CD14-positive monocyte (primary cell): ENCODE results near the gene TESPA1. TPM values are rescaled to one million over a fixed set of nuclear protein-coding genes. Genes with fewer than 3 reads are reported as not detected.

Experiments
- DNase-seq, 3 donors: peaks; one replicate each; pipeline ENCODE4 v3.0.0-alpha.2; 2011 to 2022
- H2AFZ ChIP-seq: 2 replicates; pipeline ENCODE4 v1.6.0; 2012; ENCODE audit warnings: mild to moderate bottlenecking, low read depth, low read length, inconsistent platforms; ENCODE audit not compliant: insufficient read depth, poor library complexity, severe bottlenecking
- H3K27ac ChIP-seq, 2 donors: 1 replicate in 1 of 2; 2 replicates in 1 of 2; pipeline ENCODE4 v1.5.1; 2012 to 2013; ENCODE audit warnings: low read length in 2 of 2, control low read depth in 1 of 2, inconsistent platforms in 1 of 2, low read depth in 1 of 2, mild to moderate bottlenecking in 1 of 2
- H3K27me3 ChIP-seq, 2 donors: one replicate each; pipeline versions ENCODE4 v1.6.0 to v1.6.1; 2011 to 2013; ENCODE audit warnings: low read length in 2 of 2; ENCODE audit not compliant: control insufficient read depth in 2 of 2, insufficient read depth in 2 of 2
- H3K36me3 ChIP-seq, 2 donors: replicated peaks in 1 of 2; 1 replicate in 1 of 2; 2 replicates in 1 of 2; pipeline versions ENCODE4 v1.5.1 to v1.6.1; 2012 to 2013; ENCODE audit warnings: low read length in 2 of 2, control low read depth in 1 of 2, inconsistent platforms in 1 of 2, mild to moderate bottlenecking in 1 of 2; ENCODE audit not compliant: insufficient read depth in 2 of 2, control insufficient read depth in 1 of 2
- H3K4me1 ChIP-seq, 2 donors: 1 replicate in 1 of 2; 2 replicates in 1 of 2; pipeline versions ENCODE4 v1.5.1 to v1.6.1; 2012 to 2013; ENCODE audit warnings: low read length in 2 of 2, control low read depth in 1 of 2, inconsistent platforms in 1 of 2, mild to moderate bottlenecking in 1 of 2, moderate library complexity in 1 of 2; ENCODE audit not compliant: insufficient read depth in 2 of 2, control insufficient read depth in 1 of 2
- H3K4me2 ChIP-seq: replicated peaks from 2 replicates; pipeline ENCODE3; 2012; ENCODE audit warnings: low read length, moderate library complexity, mild to moderate bottlenecking; ENCODE audit not compliant: poor library complexity, severe bottlenecking; ENCODE audit errors: extremely low read depth
- H3K4me3 ChIP-seq, 3 experiments: fragments of 200-600 bp in 1 of 3; sonication (generic) in 1 of 3; replicated peaks in 1 of 3; 1 replicate in 2 of 3; 2 replicates in 1 of 3; pipeline ENCODE4 v1.5.1; 2011 to 2013; ENCODE audit warnings: low read length in 3 of 3, mild to moderate bottlenecking in 3 of 3, control low read depth in 2 of 3, low read depth in 2 of 3, inconsistent platforms in 1 of 3, moderate library complexity in 1 of 3
- H3K79me2 ChIP-seq: 2 replicates; pipeline ENCODE4 v1.6.0; 2012; ENCODE audit warnings: mild to moderate bottlenecking, control low read depth, inconsistent platforms, low read length, moderate library complexity; ENCODE audit not compliant: insufficient read depth
- H3K9ac ChIP-seq: 2 replicates; pipeline ENCODE4 v1.6.0; 2017; ENCODE audit warnings: low read length, mild to moderate bottlenecking; ENCODE audit not compliant: insufficient read depth, poor library complexity, severe bottlenecking
- H3K9me3 ChIP-seq, 2 donors: replicated peaks in 1 of 2; 1 replicate in 1 of 2; 2 replicates in 1 of 2; pipeline versions ENCODE4 v1.5.1 to v1.6.1; 2012 to 2013; ENCODE audit warnings: low read length in 2 of 2, control low read depth in 1 of 2; ENCODE audit not compliant: control insufficient read depth in 1 of 2, insufficient read depth in 1 of 2
- H4K20me1 ChIP-seq: 2 replicates; pipeline ENCODE4 v1.6.0; 2012; ENCODE audit warnings: mild to moderate bottlenecking, low read length, control low read depth, moderate library complexity; ENCODE audit not compliant: insufficient read depth
- H3K27ac Mint-ChIP-seq, 7 donors: one replicate each; pipeline ENCODE4 v1.8.0; 2020; ENCODE audit warnings: mild to moderate bottlenecking in 7 of 7, mixed read lengths in 7 of 7, moderate library complexity in 6 of 7, inconsistent platforms in 2 of 7
- H3K27me3 Mint-ChIP-seq, 3 donors: one replicate each; pipeline ENCODE4 v1.8.0; 2021 to 2022; ENCODE audit warnings: low read depth in 3 of 3, mild to moderate bottlenecking in 3 of 3, mixed read lengths in 3 of 3, moderate library complexity in 3 of 3, inconsistent platforms in 1 of 3
- H3K36me3 Mint-ChIP-seq, 2 donors: one replicate each; pipeline ENCODE4 v1.8.0; 2020; ENCODE audit warnings: mixed read lengths in 2 of 2, inconsistent platforms in 1 of 2, mild to moderate bottlenecking in 1 of 2
- H3K4me1 Mint-ChIP-seq: one replicate; pipeline ENCODE4 v1.8.0; 2020; ENCODE audit warnings: mild to moderate bottlenecking, mixed read lengths
- H3K4me3 Mint-ChIP-seq, 2 donors: one replicate each; pipeline ENCODE4 v1.8.0; 2020; ENCODE audit warnings: mild to moderate bottlenecking in 2 of 2, mixed read lengths in 2 of 2, moderate library complexity in 1 of 2
- H3K9me3 Mint-ChIP-seq, 7 donors: one replicate each; pipeline ENCODE4 v1.8.0; 2020 to 2022; ENCODE audit warnings: mixed read lengths in 7 of 7, mild to moderate bottlenecking in 6 of 7, moderate library complexity in 6 of 7, inconsistent platforms in 2 of 7
- WGBS: methylation state at CpG from one replicate; pipeline ENCODE4 v1.1.5; 2013; ENCODE audit warnings: missing lambda C conversion rate; ENCODE audit not compliant: insufficient coverage; 5-methylcytosine and 5-hydroxymethylcytosine counted together
- intact Hi-C, 2 donors: fragments of 100-400 bp; cut with micrococcal nuclease; formaldehyde crosslinking; loops; one replicate each; pipeline versions ENCODE4 v1.15.0 to v1.15.1; 2023
- polyA plus RNA-seq, 3 donors: library from polyadenylated mRNA; depleted of rRNA in 1 of 3; unstranded in 2 of 3; stranded (reverse) in 1 of 3; fragments of 300-500 nt in 2 of 3; fragments of >200 nt in 1 of 3; fragmentation: Illumina TruSeq in 2 of 3; gene quantifications; 1 replicate in 2 of 3; 2 replicates in 1 of 3; pipeline ENCODE4 v1.2.3, GENCODE V29; 2012 to 2021
- TF ChIP-seq, protein P1 (sequence below): fragments of 200-600 bp; IDR thresholded peaks from one replicate; pipeline ENCODE4 v1.8.0; 2022; ENCODE audit warnings: antibody characterized with exemption, mild to moderate bottlenecking

Gene TESPA1
- polyA plus RNA-seq, 3 donors: 0.23 to 0.61 (median 0.37) TPM

- peaks cover 0 to 4% (median 2%) of the 10 kb centered on the region in 3 donors for H3K27me3 Mint-ChIP-seq
- H3K4me1 Mint-ChIP-seq: peaks cover 28% of the 10 kb centered on the region
- peaks cover 4 to 5% of the 10 kb centered on the region in 2 donors for H3K36me3 Mint-ChIP-seq
- Histone ChIP-seq H4K20me1 (no peaks in the 10 kb centered on the region), H3K9me3 (peaks cover 0 to 3% of the 10 kb centered on the region in 2 donors), H3K36me3 (no peaks in the 10 kb centered on the region), H2AFZ (no peak overlapping the region), H3K4me3 (no peak overlapping the region), H3K4me2 (no peak overlapping the region), H3K4me1 (peaks cover 15 to 19% of the 10 kb centered on the region in 2 donors), H3K27ac (no peak overlapping the region), H3K9ac (no peak overlapping the region), H3K27me3 (no peaks in the 10 kb centered on the region), H3K79me2 (no peaks in the 10 kb centered on the region)
- intact Hi-C loops: no loop called here
- peak overlapping the region in 1 of 7 donors; percentile 77 for H3K27ac Mint-ChIP-seq
- H3K9me3 Mint-ChIP-seq: peaks cover 0 to 7% (median 2%) of the 10 kb centered on the region in 7 donors
- DNase-seq: no peak
- TF ChIP-seq, protein P1, sequence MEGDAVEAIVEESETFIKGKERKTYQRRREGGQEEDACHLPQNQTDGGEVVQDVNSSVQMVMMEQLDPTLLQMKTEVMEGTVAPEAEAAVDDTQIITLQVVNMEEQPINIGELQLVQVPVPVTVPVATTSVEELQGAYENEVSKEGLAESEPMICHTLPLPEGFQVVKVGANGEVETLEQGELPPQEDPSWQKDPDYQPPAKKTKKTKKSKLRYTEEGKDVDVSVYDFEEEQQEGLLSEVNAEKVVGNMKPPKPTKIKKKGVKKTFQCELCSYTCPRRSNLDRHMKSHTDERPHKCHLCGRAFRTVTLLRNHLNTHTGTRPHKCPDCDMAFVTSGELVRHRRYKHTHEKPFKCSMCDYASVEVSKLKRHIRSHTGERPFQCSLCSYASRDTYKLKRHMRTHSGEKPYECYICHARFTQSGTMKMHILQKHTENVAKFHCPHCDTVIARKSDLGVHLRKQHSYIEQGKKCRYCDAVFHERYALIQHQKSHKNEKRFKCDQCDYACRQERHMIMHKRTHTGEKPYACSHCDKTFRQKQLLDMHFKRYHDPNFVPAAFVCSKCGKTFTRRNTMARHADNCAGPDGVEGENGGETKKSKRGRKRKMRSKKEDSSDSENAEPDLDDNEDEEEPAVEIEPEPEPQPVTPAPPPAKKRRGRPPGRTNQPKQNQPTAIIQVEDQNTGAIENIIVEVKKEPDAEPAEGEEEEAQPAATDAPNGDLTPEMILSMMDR: no peak
- WGBS: no CpG with 5 or more reads among the region's 3 CpGs
- H3K4me3 Mint-ChIP-seq: no peak overlapping the region
Observed at GRCh38 chr12:54936736-54937135, 47.8 kb downstream of the TESPA1 start.

- H2AFZ ChIP-seq: peak overlapping the region; percentile 51
- H3K9ac ChIP-seq: no peak overlapping the region
- intact Hi-C loops: no loop called here
- TF ChIP-seq, protein P1: no peak
- H3K79me2 ChIP-seq: no peaks in the 10 kb centered on the region
- H3K4me1 ChIP-seq: peaks cover 15 to 19% of the 10 kb centered on the region in 2 donors
- no peaks in the 10 kb centered on the region for H3K36me3 ChIP-seq
- peak overlapping the region; percentile 44 for H3K4me2 ChIP-seq
- Mint-ChIP-seq H3K27me3 (peaks cover 0 to 4% (median 2%) of the 10 kb centered on the region in 3 donors), H3K27ac (peak overlapping the region; percentile 81 to 96 (median 87)), H3K36me3 (peaks cover 5 to 6% of the 10 kb centered on the region in 2 donors), H3K9me3 (peaks cover 7 to 20% (median 14%) of the 10 kb centered on the region in 7 donors), H3K4me3 (peak overlapping the region in 1 of 2 donors; percentile 67), H3K4me1 (peaks cover 28% of the 10 kb centered on the region)
- H4K20me1 ChIP-seq: no peaks in the 10 kb centered on the region
- no peaks in the 10 kb centered on the region for H3K27me3 ChIP-seq
- DNase-seq: peak; percentile 37 to 79 (median 69)
- H3K27ac ChIP-seq: peak overlapping the region; percentile 41 to 77
- peak overlapping the region in 1 of 3 experiments; percentile 22 for H3K4me3 ChIP-seq
- 0% methylated on average over 1 of the region's 5 CpGs for WGBS
- peaks cover 5 to 14% of the 10 kb centered on the region in 2 donors for H3K9me3 ChIP-seq
Observed at GRCh38 chr12:54935235-54935951, 49.2 kb downstream of the TESPA1 start.
